IPS-18a (cell line): ENCODE results near the gene STK33.

Experiments
- H3K27ac ChIP-seq: one replicate; pipeline ENCODE4 v1.5.1; 2013; ENCODE audit warnings: low read length
- H3K27me3 ChIP-seq: one replicate; pipeline ENCODE4 v1.6.1; 2013; ENCODE audit warnings: mild to moderate bottlenecking, low read length; ENCODE audit not compliant: control insufficient read depth, insufficient read depth
- H3K36me3 ChIP-seq: one replicate; pipeline ENCODE4 v1.6.1; 2013; ENCODE audit warnings: low read depth, low read length; ENCODE audit not compliant: control insufficient read depth
- H3K4me1 ChIP-seq: one replicate; pipeline ENCODE4 v1.6.1; 2013; ENCODE audit warnings: low read depth, low read length; ENCODE audit not compliant: control insufficient read depth
- H3K4me3 ChIP-seq: one replicate; pipeline ENCODE4 v1.5.1; 2013; ENCODE audit warnings: low read length
- H3K9ac ChIP-seq: one replicate; pipeline ENCODE4 v1.6.1; 2013; ENCODE audit warnings: mild to moderate bottlenecking, low read length, moderate library complexity
- H3K9me3 ChIP-seq: one replicate; pipeline ENCODE4 v1.6.1; 2013; ENCODE audit warnings: low read depth, low read length; ENCODE audit not compliant: control insufficient read depth

Gene STK33

GRCh38 chr11:8369592-8370205 lies 224.3 kb downstream of the STK33 start:
- Histone ChIP-seq H3K9me3 (no peaks in the 10 kb centered on the region), H3K36me3 (no peaks in the 10 kb centered on the region), H3K27ac (no peak overlapping the region), H3K4me3 (no peak overlapping the region), H3K27me3 (no peaks in the 10 kb centered on the region), H3K4me1 (no peaks in the 10 kb centered on the region), H3K9ac (no peak overlapping the region)

- Histone ChIP-seq H3K36me3 (no peaks in the 10 kb centered on the region), H3K9me3 (no peaks in the 10 kb centered on the region), H3K4me3 (no peak overlapping the region), H3K4me1 (no peaks in the 10 kb centered on the region), H3K27ac (no peak overlapping the region), H3K9ac (no peak overlapping the region), H3K27me3 (no peaks in the 10 kb centered on the region)
These were observed 225.3 kb downstream of the STK33 start for GRCh38 chr11:8368772-8369171.

- Histone ChIP-seq H3K9ac (no peak overlapping the region), H3K4me1 (no peaks in the 10 kb centered on the region), H3K4me3 (no peak overlapping the region), H3K9me3 (no peaks in the 10 kb centered on the region), H3K36me3 (no peaks in the 10 kb centered on the region), H3K27ac (no peak overlapping the region), H3K27me3 (no peaks in the 10 kb centered on the region)
These were observed 225.8 kb downstream of the STK33 start for GRCh38 chr11:8368194-8368593.

GRCh38 chr11:8366316-8366715 lies 227.7 kb downstream of the STK33 start:
- no peaks in the 10 kb centered on the region for H3K4me1 ChIP-seq
- no peak overlapping the region for H3K27ac ChIP-seq
- no peak overlapping the region for H3K9ac ChIP-seq
- H3K4me3 ChIP-seq: no peak overlapping the region
- no peaks in the 10 kb centered on the region for H3K27me3 ChIP-seq
- H3K9me3 ChIP-seq: no peaks in the 10 kb centered on the region
- H3K36me3 ChIP-seq: no peaks in the 10 kb centered on the region

GRCh38 chr11:8365216-8365941 lies 228.6 kb downstream of the STK33 start:
- Histone ChIP-seq H3K27ac (no peak overlapping the region), H3K36me3 (no peaks in the 10 kb centered on the region), H3K4me1 (no peaks in the 10 kb centered on the region), H3K9ac (no peak overlapping the region), H3K27me3 (no peaks in the 10 kb centered on the region), H3K9me3 (no peaks in the 10 kb centered on the region), H3K4me3 (no peak overlapping the region)

GRCh38 chr11:8363921-8364320 lies 230.1 kb downstream of the STK33 start:
- no peak overlapping the region for H3K9ac ChIP-seq
- no peaks in the 10 kb centered on the region for H3K4me1 ChIP-seq
- no peaks in the 10 kb centered on the region for H3K36me3 ChIP-seq
- H3K27me3 ChIP-seq: no peaks in the 10 kb centered on the region
- no peaks in the 10 kb centered on the region for H3K9me3 ChIP-seq
- no peak overlapping the region for H3K27ac ChIP-seq
- no peak overlapping the region for H3K4me3 ChIP-seq

- Histone ChIP-seq H3K27me3 (no peaks in the 10 kb centered on the region), H3K9me3 (no peaks in the 10 kb centered on the region), H3K4me3 (no peak overlapping the region), H3K4me1 (no peaks in the 10 kb centered on the region), H3K36me3 (no peaks in the 10 kb centered on the region), H3K27ac (no peak overlapping the region), H3K9ac (no peak overlapping the region)
These were observed 231.1 kb downstream of the STK33 start for GRCh38 chr11:8362899-8363298.

GRCh38 chr11:8362491-8362890 lies 231.5 kb downstream of the STK33 start:
- no peak overlapping the region for H3K9ac ChIP-seq
- H3K27ac ChIP-seq: no peak overlapping the region
- H3K27me3 ChIP-seq: no peaks in the 10 kb centered on the region
- no peaks in the 10 kb centered on the region for H3K9me3 ChIP-seq
- H3K4me1 ChIP-seq: no peaks in the 10 kb centered on the region
- H3K4me3 ChIP-seq: no peak overlapping the region
- H3K36me3 ChIP-seq: no peaks in the 10 kb centered on the region

- Histone ChIP-seq H3K9ac (no peak overlapping the region), H3K36me3 (no peaks in the 10 kb centered on the region), H3K4me3 (no peak overlapping the region), H3K4me1 (no peaks in the 10 kb centered on the region), H3K27ac (no peak overlapping the region), H3K9me3 (no peaks in the 10 kb centered on the region), H3K27me3 (no peaks in the 10 kb centered on the region)
These were observed 232.3 kb downstream of the STK33 start for GRCh38 chr11:8361664-8362210.

GRCh38 chr11:8361206-8361605 lies 232.8 kb downstream of the STK33 start:
- H3K27me3 ChIP-seq: no peaks in the 10 kb centered on the region
- no peak overlapping the region for H3K27ac ChIP-seq
- H3K9ac ChIP-seq: no peak overlapping the region
- no peaks in the 10 kb centered on the region for H3K9me3 ChIP-seq
- no peaks in the 10 kb centered on the region for H3K36me3 ChIP-seq
- no peak overlapping the region for H3K4me3 ChIP-seq
- no peaks in the 10 kb centered on the region for H3K4me1 ChIP-seq

GRCh38 chr11:8360086-8360828 lies 233.8 kb downstream of the STK33 start:
- Histone ChIP-seq H3K36me3 (no peaks in the 10 kb centered on the region), H3K9ac (no peak overlapping the region), H3K4me3 (no peak overlapping the region), H3K27me3 (no peaks in the 10 kb centered on the region), H3K4me1 (no peaks in the 10 kb centered on the region), H3K9me3 (no peaks in the 10 kb centered on the region), H3K27ac (no peak overlapping the region)
